D721Med (cell line): ENCODE results near the gene TMEM245.

Source experiments
- DNase-seq: peaks from one replicate; pipeline ENCODE4 v3.0.0; 2011; ENCODE audit warnings: low spot score; ENCODE audit not compliant: insufficient read length
- FAIRE-seq: peaks from 2 replicates; lab custom pipeline; 2011; peaks lifted over from hg19 to GRCh38; lab: Jason Lieb, UNC
- CTCF ChIP-seq: IDR thresholded peaks from 2 replicates; pipeline ENCODE4 v1.5.1; 2012; ENCODE audit warnings: mild to moderate bottlenecking, control low read depth; ENCODE audit not compliant: insufficient read depth; ENCODE audit errors: missing control alignments

The TMEM245 gene

GRCh38 chr9:109121232-109121796, 1.6 kb upstream of the TMEM245 start:
- TF ChIP-seq CTCF, result no peak
- FAIRE-seq (no peak), DNase-seq (no peak)

GRCh38 chr9:109120204-109120789, 550 bp upstream of the TMEM245 start:
- DNase-seq, result no peak
- no peak for TF ChIP-seq CTCF
- no peak for FAIRE-seq

- no peak for TF ChIP-seq CTCF
- no peak for DNase-seq
- FAIRE-seq, result no peak
These were observed 824 bp downstream of the TMEM245 start for GRCh38 chr9:109118808-109119438.

- TF ChIP-seq CTCF, result no peak
- no peak for DNase-seq
- no peak for FAIRE-seq
These were observed 1.6 kb downstream of the TMEM245 start for GRCh38 chr9:109117856-109118807.

GRCh38 chr9:109115931-109116526, 3.7 kb downstream of the TMEM245 start:
- FAIRE-seq, result no peak
- TF ChIP-seq CTCF, result no peak
- DNase-seq, result no peak

GRCh38 chr9:109114670-109115069, 5.1 kb downstream of the TMEM245 start:
- no peak for DNase-seq
- FAIRE-seq, result no peak
- TF ChIP-seq CTCF, result no peak
